Osteocyte (in vitro differentiated cells): ENCODE data around the gene DEF6. TPM values are rescaled to one million over a fixed set of nuclear protein-coding genes. Genes with fewer than 3 reads are reported as not detected.

ENCODE experiments used
- DNase-seq: peaks from one replicate; pipeline ENCODE4 v3.0.0; 2021; ENCODE audit warnings: mixed read lengths; ENCODE audit not compliant: unreplicated experiment; ENCODE audit errors: extremely low spot score
- H3K27ac Mint-ChIP-seq: one replicate; pipeline ENCODE4 v1.8.0; 2021; ENCODE audit warnings: mild to moderate bottlenecking, mixed read lengths; ENCODE audit not compliant: unreplicated experiment
- H3K27me3 Mint-ChIP-seq: one replicate; pipeline ENCODE4 v1.8.0; 2021; ENCODE audit warnings: mixed read lengths; ENCODE audit not compliant: unreplicated experiment
- H3K36me3 Mint-ChIP-seq: one replicate; pipeline ENCODE4 v1.8.0; 2021; ENCODE audit warnings: mixed read lengths; ENCODE audit not compliant: unreplicated experiment
- H3K4me1 Mint-ChIP-seq: one replicate; pipeline ENCODE4 v1.8.0; 2021; ENCODE audit warnings: mixed read lengths; ENCODE audit not compliant: unreplicated experiment
- H3K4me3 Mint-ChIP-seq: one replicate; pipeline ENCODE4 v1.8.0; 2021; ENCODE audit warnings: mild to moderate bottlenecking, moderate library complexity, mixed read lengths; ENCODE audit not compliant: unreplicated experiment
- H3K9me3 Mint-ChIP-seq: one replicate; pipeline ENCODE4 v1.8.0; 2021; ENCODE audit warnings: mixed read lengths; ENCODE audit not compliant: unreplicated experiment
- total RNA-seq: library from RNA; stranded (reverse); gene quantifications from 2 replicates; pipeline ENCODE4 v1.2.1, GENCODE V29; 2021
- TF ChIP-seq, protein P1 (sequence below): fragments of 200-600 bp; sonication (generic); IDR thresholded peaks from 2 replicates; pipeline ENCODE4 v1.5.0; 2021; ENCODE audit warnings: antibody characterized with exemption, mild to moderate bottlenecking, moderate library complexity

The DEF6 gene
- total RNA-seq, 1 donor from 2014 or later, result 0.59 TPM

DNA sequence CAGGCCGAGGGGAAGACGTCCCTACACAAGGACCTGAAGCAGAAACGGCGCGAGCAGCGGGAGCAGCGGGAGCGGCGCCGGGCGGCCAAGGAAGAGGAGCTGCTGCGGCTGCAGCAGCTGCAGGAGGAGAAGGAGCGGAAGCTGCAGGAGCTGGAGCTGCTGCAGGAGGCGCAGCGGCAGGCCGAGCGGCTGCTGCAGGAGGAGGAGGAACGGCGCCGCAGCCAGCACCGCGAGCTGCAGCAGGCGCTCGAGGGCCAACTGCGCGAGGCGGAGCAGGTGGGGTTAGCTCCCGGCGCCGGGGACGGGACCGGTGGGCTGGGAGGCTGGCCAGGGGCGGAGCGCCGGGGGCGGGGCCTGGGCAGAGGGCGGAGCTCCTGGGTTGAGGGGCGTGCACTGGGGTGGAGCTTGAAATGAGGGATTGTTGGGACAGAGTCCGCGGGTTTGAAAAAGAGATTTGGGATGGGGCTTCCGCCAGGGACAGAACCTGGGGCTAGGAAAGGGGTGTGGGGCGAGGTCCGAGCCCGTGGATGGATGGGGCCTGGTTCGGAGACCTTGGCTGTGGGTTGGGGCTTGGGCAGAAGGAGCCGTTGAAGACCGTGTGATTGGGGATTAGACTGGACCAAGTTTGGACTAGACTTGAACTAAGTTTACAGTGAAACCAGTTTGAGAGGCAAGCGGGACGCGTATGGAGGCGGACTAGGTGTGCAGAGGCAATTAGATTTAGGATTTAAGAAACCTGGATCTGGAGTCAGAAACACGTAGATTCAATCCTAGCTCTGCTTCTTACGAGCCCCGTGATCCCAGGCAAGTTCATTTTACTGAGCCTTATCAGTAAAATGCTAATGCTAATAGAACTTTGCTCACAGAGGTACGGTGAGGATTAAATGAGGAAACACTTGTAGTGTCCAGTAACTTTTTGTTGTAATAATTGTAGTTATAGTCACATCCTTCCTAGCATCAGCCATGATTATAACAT lies 20.9 kb downstream of the DEF6 start:
- no peaks in the 10 kb centered on the region for H3K36me3 Mint-ChIP-seq
- H3K27me3 Mint-ChIP-seq, result peaks cover 27% of the 10 kb centered on the region
- peaks cover 5% of the 10 kb centered on the region for H3K9me3 Mint-ChIP-seq
- DNase-seq, result peak; percentile 94
- peak overlapping the region; percentile 93 for H3K4me3 Mint-ChIP-seq
- peak overlapping the region; percentile 83 for H3K27ac Mint-ChIP-seq
- TF ChIP-seq, protein P1, sequence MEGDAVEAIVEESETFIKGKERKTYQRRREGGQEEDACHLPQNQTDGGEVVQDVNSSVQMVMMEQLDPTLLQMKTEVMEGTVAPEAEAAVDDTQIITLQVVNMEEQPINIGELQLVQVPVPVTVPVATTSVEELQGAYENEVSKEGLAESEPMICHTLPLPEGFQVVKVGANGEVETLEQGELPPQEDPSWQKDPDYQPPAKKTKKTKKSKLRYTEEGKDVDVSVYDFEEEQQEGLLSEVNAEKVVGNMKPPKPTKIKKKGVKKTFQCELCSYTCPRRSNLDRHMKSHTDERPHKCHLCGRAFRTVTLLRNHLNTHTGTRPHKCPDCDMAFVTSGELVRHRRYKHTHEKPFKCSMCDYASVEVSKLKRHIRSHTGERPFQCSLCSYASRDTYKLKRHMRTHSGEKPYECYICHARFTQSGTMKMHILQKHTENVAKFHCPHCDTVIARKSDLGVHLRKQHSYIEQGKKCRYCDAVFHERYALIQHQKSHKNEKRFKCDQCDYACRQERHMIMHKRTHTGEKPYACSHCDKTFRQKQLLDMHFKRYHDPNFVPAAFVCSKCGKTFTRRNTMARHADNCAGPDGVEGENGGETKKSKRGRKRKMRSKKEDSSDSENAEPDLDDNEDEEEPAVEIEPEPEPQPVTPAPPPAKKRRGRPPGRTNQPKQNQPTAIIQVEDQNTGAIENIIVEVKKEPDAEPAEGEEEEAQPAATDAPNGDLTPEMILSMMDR, result peak; percentile 25
- H3K4me1 Mint-ChIP-seq, result peaks cover 14% of the 10 kb centered on the region

DNA sequence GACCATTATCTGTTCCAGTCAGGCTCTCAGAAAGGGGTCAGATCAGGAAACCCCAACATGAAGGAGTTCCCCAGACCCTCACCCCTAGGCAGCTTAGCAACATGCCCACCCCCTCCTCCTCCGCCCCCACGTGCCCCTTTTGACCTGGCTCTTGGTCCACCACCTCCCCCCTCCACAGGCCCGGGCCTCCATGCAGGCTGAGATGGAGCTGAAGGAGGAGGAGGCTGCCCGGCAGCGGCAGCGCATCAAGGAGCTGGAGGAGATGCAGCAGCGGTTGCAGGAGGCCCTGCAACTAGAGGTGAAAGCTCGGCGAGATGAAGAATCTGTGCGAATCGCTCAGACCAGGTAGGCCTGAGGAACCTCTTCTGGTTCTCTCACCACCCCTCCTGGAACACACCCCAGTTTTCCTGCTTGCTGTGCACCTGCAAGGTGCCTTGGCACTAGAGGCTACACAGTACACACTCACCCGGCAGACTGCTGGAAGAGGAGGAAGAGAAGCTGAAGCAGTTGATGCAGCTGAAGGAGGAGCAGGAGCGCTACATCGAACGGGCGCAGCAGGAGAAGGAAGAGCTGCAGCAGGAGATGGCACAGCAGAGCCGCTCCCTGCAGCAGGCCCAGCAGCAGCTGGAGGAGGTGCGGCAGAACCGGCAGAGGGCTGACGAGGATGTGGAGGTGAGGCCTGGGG lies 21.9 kb downstream of the DEF6 start:
- Mint-ChIP-seq H3K36me3 (no peaks in the 10 kb centered on the region), H3K4me3 (no peak overlapping the region), H3K27ac (no peak overlapping the region), H3K4me1 (peaks cover 14% of the 10 kb centered on the region), H3K9me3 (peaks cover 5% of the 10 kb centered on the region), H3K27me3 (peaks cover 22% of the 10 kb centered on the region)
- TF ChIP-seq, protein P1, result no peak
- no peak for DNase-seq

GRCh38 chr6:35320031-35320410 lies 22.4 kb downstream of the DEF6 start:
- no peak overlapping the region for H3K4me3 Mint-ChIP-seq
- DNase-seq, result no peak
- H3K27ac Mint-ChIP-seq, result no peak overlapping the region
- peaks cover 18% of the 10 kb centered on the region for H3K27me3 Mint-ChIP-seq
- peaks cover 5% of the 10 kb centered on the region for H3K9me3 Mint-ChIP-seq
- peaks cover 14% of the 10 kb centered on the region for H3K4me1 Mint-ChIP-seq
- H3K36me3 Mint-ChIP-seq, result no peaks in the 10 kb centered on the region
- TF ChIP-seq, protein P1, result no peak

DNA sequence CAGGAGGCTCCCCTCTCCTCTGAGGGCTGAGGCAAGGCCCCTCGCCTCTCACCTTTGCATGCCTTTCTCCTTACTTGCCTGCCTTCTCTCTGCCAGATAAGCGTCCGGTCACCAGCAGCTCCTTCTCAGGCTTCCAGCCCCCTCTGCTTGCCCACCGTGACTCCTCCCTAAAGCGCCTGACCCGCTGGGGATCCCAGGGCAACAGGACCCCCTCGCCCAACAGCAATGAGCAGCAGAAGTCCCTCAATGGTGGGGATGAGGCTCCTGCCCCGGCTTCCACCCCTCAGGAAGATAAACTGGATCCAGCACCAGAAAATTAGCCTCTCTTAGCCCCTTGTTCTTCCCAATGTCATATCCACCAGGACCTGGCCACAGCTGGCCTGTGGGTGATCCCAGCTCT lies 23.5 kb downstream of the DEF6 start:
- Mint-ChIP-seq H3K36me3 (no peaks in the 10 kb centered on the region), H3K27ac (no peak overlapping the region), H3K4me1 (peaks cover 14% of the 10 kb centered on the region), H3K4me3 (no peak overlapping the region), H3K9me3 (peaks cover 5% of the 10 kb centered on the region), H3K27me3 (peaks cover 17% of the 10 kb centered on the region)
- DNase-seq, result no peak
- TF ChIP-seq, protein P1, result no peak
